Left colon (tissue), 2 donors: ENCODE results near the gene ELOA. TPM values are rescaled to one million over a fixed set of nuclear protein-coding genes. Genes with fewer than 3 reads are reported as not detected.

Source experiments
- total RNA-seq, 2 donors: library from RNA; stranded (reverse); fragmentation: NEBNext Ultra II Directional; extraction: Animal tissue kit (Norgen Biotek cat#: 25700); gene quantifications; one replicate each; pipeline ENCODE4 v1.2.1, GENCODE V29; 2021
- donor health status: DM: no; HTN: no; CAD: no.
- donor health status: DM: yes; HTN: yes; CAD: no.

Gene ELOA
- total RNA-seq, 2 donors from 2014 or later, result 29.6 to 34.7 TPM

Other genes with a start within 250 kb of the ELOA start
- gene E2F2, start 212.2 kb upstream of the ELOA start, total RNA-seq, result 10 to 100 TPM; 10.9 to 12.1 TPM
- gene ID3, start 184.0 kb upstream of the ELOA start, total RNA-seq, result 100 to 1,000 TPM; 131 to 223 TPM
- 100 to 1,000 TPM; 818 to 848 TPM for gene RPL11, start 51.7 kb upstream of the ELOA start, total RNA-seq
- 10 to 100 TPM; 38.2 to 43.4 TPM for gene PITHD1, start 34.9 kb downstream of the ELOA start, total RNA-seq
- 10 to 100 TPM; 85.3 to 97.2 TPM for gene LYPLA2, start 47.7 kb downstream of the ELOA start, total RNA-seq
- 100 to 1,000 TPM; 129 to 183 TPM for gene GALE, start 57.3 kb downstream of the ELOA start, total RNA-seq
- 10 to 100 TPM; 85.3 to 95.1 TPM for gene HMGCL, start 82.0 kb downstream of the ELOA start, total RNA-seq
- 100 to 1,000 TPM; 157 to 212 TPM for gene FUCA1, start 124.8 kb downstream of the ELOA start, total RNA-seq
- under 1 TPM; 0.09 to 0.39 TPM for gene CNR2, start 169.9 kb downstream of the ELOA start, total RNA-seq
- 100 to 1,000 TPM; 111 to 156 TPM for gene PNRC2, start 216.4 kb downstream of the ELOA start, total RNA-seq
- 10 to 100 TPM; 66.5 to 84.0 TPM for gene SRSF10, start 236.9 kb downstream of the ELOA start, total RNA-seq